ENCODE data around the gene LENG8. TPM values are rescaled to one million over a fixed set of nuclear protein-coding genes. Genes with fewer than 3 reads are reported as not detected.
A peak's percentile ranks its signal among the peaks of the same experiment; 100 is the strongest.

The LENG8 gene
- total RNA-seq, 1 donor from 2014 or later, result 13.5 TPM

DNA sequence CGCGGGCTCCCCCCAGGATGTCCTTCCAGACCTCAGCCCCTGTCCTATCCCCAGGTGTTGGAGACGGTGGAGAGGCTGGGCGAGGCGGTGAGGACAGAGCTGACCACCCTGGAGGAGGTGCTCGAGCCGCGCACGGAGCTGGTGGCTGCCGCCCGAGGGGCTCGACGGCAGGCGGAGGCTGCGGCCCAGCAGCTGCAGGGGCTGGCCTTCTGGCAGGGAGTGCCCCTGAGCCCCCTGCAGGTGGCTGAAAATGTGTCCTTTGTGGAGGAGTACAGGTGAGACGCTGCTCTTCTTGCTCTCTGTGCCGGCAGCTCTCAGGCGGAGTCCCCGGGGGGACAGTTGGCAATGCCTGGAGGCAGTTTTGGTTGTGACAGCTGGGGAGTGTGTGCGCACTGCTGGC is 26.9 kb upstream of the LENG8 start:
- DNase-seq (ENCODE audit: low read depth in 2 of 2), result no peak

DNA sequence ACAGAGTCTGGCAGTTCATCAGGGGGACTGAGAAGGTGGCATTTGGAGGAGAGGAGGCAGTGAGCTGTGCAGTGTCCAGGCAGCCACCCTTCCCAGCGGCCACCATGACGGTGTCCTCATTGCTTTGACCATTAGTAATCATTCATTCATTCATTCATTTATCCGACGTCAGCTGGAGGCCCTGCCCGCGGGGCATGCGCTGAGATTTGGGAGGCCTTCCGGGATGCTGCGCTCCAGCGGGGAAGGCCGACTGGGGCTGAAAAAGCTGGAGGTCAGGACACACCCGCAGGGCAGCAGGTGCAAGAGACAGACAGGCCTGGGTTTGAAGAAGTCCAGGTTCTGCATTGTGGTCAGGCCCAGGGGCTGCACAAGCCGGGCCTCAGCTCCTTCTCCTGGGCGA is 24.8 kb upstream of the LENG8 start:
- DNase-seq (ENCODE audit: low read depth in 2 of 2), result no peak

DNA sequence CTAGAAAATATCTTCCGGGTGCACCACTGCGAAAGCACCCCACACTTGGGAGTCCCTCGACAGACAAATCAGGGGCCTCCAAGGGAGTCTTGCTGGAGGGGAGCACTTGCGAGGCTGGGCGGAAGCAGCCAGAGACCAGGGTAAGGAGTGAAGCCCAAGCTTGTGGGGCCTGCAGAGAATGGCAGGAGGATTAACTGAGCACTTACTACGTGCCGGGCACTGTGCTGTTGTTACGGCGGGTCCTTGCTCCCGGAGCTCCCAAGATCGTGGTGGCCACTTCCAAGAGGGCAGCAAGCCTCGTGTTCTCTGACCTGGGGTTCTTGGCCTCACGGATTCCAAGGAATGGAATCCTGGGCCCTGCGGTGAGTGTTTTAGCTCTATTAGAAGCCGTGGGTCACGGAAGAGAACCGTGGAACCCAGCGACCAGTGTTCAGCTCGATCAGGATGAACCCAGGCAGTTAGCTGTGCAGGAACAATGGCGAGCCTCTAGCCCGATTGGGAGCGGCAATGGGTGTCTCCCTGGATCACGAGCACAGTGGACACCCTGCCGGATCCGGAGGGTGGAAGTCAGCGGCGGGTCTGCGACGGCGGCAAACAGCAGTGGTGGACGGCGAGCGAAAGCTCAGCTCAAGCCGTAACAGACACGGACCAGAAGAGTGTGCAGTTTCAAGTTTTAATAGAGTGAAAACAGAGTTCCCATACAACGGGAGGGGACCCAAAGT is 24.2 kb upstream of the LENG8 start:
- DNase-seq (ENCODE audit: low read depth in 2 of 2), result no peak

DNA sequence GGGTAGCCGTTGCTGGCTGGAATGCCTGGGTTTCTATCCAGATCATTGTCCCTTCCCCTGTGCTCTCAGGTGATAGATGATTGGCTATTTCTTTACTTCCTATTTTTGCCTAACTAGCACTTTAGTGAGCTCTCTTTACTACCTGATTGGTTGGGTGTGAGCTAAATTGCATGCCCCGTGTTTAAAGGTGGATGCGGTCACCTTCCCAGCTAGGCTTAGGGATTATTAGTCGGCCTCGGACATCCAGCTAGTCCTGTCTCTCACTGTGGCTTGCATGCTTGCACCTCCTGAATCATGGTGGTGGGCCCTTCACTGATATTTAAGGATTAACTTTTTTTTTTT is 23.6 kb upstream of the LENG8 start:
- no peak for DNase-seq (ENCODE audit: low read depth in 2 of 2)

DNA sequence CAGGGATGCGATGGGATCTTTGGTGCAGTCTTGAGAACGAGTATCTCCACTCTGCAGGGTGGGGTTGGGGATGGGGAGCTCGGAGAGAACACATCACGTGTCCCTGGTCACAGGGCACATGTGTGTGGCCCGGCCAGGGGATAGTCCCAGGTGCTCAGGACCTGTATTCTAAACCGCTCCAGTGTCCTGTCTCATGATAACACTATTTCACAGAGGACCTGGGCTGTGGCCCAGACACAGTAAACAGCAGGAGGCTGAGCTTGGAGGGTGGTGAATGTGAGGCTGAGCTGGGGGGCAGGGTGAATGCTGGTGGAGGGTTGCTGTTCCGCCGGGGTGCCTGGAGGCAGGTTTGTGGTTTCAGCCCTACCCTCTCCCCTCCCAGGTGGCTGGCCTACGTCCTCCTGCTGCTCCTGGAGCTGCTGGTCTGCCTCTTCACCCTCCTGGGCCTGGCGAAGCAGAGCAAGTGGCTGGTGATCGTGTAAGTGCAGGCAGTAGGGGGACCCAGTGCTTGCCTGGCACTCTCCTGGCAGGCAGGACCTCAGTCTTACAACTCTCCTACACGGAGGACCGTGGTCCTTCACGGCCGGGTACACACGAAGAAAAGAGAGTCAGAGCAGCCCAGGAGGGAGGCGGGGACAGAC is 22.6 kb upstream of the LENG8 start:
- no peak for DNase-seq (ENCODE audit: low read depth in 2 of 2)

DNA sequence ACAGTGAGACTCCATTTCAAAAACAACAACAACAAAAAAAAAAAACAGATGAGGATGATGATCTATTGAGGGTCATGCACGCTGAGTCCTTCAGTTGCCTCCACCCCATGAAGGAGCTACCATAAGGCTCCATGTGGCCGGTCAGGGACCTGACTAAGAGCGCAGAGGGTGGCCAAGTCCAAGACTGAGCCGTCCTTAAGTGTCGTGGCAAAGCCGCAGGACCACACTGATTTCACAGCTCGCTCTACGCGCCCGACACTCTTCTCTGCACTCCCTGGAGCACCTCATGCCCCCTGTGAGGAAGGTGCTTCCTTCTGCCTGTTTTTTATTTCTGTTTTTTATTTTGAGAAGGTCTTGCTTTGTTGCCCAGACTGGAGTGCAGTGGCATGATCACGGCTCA is 21.4 kb upstream of the LENG8 start:
- no peak for DNase-seq (ENCODE audit: low read depth in 2 of 2)

DNA sequence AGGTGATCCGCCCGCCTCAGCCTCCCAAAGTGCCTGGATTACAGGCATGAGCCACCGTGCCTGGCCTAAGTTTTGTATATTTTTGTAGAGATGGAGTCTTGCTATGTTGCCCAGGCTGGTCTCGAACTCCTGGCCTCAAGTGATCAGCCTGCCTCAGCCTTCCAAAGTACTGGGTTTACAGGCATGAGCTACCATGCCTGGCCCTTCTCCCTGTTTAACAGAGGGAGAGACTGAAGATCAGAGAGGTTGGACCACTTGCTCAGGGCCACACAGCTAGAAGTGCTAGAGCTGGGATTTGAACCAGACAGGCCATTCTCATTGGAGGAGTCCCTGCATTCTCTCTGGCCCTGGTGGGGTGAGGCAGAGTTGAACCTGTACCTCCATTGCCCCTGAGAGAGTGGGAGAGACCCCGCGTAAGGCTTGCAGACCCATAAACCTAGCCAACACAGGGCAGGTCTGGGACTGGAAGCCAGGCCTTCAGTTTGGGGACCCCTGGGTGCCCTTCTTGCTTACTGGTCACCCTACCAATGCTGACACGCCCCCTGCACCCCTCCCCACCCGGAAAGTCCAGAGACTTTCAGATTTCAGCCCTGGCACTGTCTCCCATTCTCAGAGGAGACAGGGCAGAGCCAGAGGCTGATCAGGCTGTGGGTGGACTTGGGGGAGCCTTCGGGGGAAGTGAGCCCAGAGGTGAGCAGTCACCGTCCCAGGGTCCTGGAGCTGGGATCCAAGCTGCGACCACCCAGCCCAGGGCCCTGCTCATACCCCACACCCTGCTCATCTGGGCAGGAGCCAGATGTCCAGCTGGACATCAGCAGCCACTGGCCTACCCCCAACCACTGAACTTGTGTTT is 20.4 kb upstream of the LENG8 start:
- no peak for DNase-seq (ENCODE audit: low read depth in 2 of 2)

DNA sequence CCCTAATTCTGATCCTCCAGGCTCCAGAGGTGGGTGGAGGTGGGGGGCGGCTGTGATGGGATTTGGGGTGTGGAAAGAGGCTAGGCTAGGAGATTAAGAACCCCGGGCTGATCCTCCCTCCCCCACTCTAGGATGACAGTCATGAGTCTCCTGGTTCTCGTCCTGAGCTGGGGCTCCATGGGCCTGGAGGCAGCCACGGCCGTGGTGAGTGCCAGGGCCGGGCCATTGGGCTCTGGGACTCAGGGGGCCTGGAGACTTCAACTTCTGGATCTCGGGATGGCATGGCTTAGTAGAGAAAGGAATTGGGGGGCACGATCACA is 19.9 kb upstream of the LENG8 start:
- DNase-seq (ENCODE audit: low read depth in 2 of 2), result no peak

DNA sequence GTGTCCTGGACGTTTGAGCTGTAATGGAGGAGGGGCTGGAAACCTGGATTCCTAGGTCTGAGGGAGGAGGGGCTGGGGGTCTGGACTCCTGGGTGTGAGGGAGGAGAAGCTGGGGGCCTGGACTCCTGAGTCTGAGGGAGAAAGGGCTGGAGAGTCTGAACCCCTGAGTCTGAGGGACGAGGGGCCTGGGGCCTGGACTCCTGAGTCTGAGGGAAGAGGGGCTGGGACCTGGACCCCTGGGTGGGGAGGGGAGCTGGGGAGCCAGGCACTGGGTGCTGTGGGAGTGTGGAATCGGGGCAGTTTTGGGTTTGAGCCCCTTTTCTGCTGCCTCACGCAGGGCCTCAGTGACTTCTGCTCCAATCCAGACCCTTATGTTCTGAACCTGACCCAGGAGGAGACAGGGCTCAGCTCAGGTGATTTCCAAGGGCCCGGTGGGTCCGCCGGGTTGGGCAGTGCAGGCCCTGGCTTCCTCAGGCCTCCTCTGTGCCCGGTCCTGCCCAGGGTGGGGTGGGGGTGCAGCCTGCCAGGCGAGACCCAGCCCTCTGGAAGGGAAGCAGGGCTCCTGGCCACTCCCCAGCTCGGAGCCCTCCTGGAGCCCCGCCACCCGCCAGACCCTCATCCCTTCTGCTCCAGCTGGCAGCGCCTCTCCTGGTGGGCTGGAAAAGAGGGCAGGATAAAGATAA is 19.3 kb upstream of the LENG8 start:
- no peak for DNase-seq (ENCODE audit: low read depth in 2 of 2)

DNA sequence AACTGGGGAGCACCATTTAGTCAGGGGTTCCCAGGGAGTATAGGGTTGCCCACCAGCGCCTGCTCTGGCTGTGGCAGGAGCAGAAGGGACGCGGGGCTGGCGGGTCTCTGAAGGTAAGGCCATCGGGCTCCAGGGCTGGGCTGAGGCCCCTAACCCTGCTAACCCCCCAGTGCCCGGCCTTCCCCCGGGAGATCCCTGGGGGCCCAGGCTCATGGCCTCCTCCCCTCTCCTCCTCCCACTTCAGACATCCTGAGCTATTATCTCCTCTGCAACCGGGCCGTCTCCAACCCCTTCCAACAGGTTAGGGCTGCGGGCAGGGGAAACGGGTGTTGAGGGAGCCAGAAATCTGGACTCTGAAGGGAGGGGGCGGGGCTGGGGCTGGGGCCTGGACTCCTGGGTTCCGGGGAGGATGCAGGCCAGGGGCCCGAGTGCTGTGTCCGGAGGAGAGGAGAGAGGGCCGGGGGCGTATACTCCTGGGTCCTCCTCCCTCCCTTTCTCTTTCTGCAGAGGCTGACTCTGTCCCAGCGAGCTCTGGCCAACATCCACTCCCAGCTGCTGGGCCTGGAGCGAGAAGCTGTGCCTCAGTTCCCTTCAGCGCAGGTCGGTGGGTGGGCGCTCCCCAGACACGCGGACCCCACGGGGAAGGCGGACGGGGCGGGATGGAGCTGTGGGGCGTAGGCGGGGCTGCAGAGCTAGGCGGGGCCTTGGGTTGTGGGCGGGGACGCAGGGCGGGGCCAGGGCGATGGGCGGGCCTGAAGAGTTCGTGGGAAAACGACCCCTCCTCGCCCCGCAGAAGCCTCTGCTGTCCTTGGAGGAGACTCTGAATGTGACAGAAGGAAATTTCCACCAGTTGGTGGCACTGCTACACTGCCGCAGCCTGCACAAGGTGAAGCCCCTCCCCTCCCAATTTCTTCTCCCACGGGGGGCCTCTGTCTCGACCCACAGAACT is 18.4 kb upstream of the LENG8 start:
- DNase-seq (ENCODE audit: low read depth in 2 of 2), result peak in 1 of 2 donors; percentile 48

DNA sequence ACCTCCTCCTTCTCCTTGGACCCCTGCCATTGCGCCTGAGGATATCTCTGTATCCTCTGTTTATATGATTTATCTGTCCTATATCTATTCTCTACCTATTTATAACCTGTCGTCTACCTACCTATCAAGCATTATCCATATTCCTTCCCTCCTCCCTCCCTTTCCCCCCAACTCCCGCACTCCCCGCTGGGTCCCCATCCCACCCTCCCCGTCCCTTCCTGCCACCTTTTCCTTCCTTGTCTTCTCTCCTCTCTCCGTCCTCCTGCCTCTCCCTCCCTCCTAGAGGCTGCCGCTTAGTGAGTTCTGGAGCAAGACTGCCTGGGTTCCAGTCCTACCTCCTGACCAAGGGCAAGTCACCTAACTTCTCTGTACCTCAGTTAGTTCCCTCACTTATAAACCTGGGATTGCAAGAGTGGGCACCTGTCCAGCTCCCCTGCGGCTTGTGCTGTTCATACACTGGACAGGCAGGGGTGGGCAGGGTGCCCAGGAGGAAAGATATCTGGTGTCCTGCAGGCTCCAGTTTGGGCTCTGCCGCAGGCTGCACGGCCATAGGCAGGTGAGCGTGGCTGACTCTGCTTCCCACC is 17.7 kb upstream of the LENG8 start:
- peak; percentile 3 to 19 for DNase-seq (ENCODE audit: low read depth in 2 of 2)

DNA sequence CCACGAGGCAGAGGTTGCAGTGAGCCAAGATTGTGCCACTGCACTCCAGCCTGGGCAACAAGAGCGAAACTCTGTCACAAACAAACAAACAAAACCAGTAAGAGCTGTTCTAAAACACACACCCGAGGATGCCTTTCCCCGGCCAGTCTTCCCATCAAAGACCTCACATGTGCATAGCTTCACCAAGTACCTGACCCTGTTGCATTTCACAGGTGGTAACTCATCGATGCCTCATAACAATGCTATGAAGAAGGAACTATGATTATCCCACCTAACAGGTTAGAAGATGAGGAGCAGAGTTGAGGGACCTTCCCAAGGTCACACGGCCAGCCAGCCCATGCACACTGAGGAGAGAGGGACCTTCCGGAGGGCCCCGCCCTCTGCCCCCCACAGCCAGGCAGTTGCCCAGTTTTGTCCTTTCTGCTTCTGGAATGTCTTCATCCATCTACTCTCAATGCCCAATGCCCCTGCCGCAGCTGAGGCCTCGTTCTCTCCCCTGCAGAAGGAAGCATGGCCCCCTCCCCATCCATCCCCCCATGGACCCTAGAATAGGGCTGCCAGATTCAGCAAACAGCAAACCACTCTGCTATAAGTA is 16.8 kb upstream of the LENG8 start:
- DNase-seq (ENCODE audit: low read depth in 2 of 2), result no peak

DNA sequence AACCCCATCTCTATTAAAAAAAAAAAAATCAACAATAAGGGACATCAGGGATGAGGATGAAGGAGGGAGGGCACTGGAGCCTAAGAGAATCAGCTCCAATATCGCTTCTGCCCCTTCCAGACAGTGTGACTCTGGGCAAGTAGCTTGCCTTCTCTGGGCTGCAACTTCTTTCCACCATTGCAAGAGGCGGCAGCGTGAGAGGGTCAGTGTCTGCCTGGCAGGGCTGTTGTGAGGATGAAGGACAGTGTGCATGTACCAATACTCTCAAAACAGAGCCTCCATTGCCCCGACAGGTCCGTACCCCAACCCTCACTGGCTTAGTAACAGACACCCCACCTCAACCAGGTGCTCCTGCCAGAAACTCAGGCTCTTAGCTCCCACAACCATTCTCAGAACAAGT is 15.3 kb upstream of the LENG8 start:
- no peak for DNase-seq (ENCODE audit: low read depth in 2 of 2)

DNA sequence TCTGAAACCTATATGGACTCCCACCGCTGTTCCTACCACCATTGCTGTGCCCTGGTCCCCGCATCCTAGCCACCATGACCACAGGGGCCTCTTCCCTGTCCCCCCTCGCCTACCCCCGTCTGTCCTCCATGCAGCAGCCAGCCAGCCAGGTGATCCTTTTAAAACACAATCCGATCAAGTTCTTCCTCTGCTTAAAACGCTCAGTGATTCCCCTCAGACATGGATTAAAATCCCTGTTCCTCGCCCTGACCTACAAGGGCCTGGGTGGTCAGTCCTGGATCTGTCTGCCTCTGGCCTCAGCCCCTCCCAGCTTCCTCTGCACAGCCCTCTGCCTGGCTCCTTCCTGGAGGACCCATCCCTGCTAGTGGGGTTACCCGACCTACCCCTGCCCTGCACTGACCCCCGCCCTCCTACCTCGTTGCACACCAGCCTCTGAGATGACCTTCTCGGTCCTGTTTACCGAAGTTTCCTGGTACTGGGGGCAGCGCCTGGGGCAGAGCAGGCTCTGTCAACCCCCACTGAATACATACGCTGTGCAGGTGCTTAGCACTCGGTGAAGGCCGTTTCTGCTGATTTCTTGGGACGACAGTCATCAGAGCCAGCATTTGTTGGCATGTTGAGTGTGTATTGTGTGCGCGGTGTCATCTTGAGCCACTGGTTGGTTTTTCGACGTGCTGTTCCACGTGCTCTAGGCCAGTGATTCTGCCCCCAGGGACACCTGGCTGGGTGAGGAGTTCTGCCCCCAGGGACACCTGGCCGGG is 14.7 kb upstream of the LENG8 start:
- no peak for DNase-seq (ENCODE audit: low read depth in 2 of 2)

DNA sequence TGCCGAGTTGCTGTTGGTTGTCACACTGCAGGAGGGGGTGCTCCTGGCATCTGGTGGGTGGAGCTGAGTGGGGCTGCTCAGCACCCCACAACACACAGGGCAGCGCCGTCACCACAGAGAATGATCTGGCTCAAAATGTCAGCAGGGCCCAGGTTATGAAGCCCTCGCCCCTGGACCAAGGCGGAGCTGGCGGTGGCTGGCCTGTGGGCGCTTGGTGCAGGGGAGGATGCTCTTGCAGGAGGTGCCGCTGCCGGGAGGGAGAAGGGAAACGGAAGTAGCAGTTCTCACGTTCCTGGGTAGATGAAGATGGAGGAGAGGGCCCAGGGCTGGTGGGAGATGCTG is 14.2 kb upstream of the LENG8 start:
- DNase-seq (ENCODE audit: low read depth in 2 of 2), result no peak

DNA sequence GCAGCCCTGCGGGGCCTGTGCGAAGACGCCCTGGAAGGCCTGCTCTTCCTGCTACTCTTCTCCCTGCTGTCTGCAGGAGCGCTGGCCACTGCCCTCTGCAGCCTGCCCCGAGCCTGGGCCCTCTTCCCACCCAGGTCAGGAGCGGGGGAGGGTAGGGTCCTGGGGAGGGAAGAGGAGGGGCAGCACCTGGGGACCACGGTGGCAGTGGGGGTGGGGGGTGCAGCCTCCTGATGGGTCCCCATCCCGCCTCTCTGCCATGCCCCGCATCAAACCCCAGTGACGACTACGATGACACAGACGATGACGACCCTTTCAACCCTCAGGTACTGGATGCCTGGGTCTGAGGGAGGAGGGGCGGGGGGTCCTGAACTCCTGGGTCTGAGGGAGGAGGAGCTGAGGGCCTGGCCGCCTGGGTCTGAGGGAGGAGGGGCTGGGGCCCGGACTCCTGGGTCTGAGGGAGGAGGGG is 13.4 kb upstream of the LENG8 start:
- no peak for DNase-seq (ENCODE audit: low read depth in 2 of 2)

DNA sequence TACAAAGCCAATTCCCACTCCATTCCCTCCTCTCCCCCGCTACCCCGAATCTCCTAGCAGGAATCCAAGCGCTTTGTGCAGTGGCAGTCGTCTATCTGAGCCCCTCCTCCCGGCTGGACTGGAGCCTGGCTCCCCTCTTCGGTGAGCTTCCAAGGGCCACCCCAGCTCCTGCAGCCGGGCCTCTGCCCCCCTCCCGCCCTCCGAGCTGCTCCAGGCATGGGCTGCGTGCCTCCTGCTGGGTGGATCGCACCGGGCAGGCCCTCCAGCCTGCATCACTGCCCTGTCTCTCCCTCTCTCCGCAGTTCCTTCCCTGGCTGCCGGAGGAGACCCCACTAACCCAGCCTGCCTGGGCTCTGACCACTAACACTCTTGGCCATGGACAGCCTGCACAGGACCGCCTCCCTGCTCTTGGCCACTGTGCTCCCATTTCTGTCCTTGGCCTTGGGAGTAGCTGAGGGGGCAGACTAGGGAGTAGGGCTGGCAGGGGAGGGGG is 12.9 kb upstream of the LENG8 start:
- no peak for DNase-seq (ENCODE audit: low read depth in 2 of 2)

DNA sequence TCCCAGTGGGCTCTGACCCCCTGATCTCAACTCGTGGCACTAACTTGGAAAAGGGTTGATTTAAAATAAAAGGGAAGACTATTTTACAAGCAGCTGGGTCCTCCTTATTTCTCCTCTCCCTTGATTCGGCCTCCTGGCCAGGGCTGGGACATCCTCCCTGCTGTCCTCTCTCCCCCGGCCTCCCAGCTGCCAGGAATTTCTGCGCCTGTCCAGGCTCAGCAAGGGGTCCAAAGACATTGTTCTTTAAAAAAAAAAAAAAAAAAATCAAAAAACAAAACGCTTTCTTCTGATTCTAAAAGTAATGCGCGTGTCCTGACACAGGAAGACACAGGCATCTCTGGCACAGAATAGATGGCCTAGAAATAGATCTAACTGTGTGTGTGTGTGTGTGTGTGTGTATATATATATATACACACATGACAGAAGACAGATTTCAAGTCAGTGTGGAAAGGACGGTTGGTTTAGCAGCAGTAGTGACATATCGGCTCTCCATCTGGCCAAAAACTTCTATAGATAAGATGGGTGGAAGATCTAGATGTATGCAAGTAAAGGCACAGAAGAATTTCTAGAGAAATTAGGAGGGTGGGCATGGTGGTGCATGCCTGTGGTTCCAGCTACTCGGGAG is 12.3 kb upstream of the LENG8 start:
- no peak for DNase-seq (ENCODE audit: low read depth in 2 of 2)
